H7 (cell line): ENCODE results near the gene SUGCT. TPM values are rescaled to one million over a fixed set of nuclear protein-coding genes. Genes with fewer than 3 reads are reported as not detected.

Experiments
- DNase-seq: peaks from one replicate; pipeline ENCODE4 v3.0.0; 2012
- H3K27me3 ChIP-seq: 2 replicates; pipeline ENCODE4 v1.6.0; 2011; ENCODE audit warnings: mild to moderate bottlenecking, low read length; ENCODE audit not compliant: control insufficient read depth, insufficient read depth
- H3K36me3 ChIP-seq: replicated peaks from 2 replicates; pipeline ENCODE4 v1.5.1; 2011; ENCODE audit warnings: low read length; ENCODE audit not compliant: control insufficient read depth, insufficient read depth
- H3K4me3 ChIP-seq: 2 replicates; pipeline ENCODE4 v1.5.1; 2011; ENCODE audit warnings: low read depth, mild to moderate bottlenecking, control low read depth, low read length, moderate library complexity; ENCODE audit not compliant: insufficient read depth
- total RNA-seq: library from RNA; depleted of rRNA; stranded (reverse); fragments of >200 nt; shearing (Covaris generic); gene quantifications from 2 replicates; pipeline ENCODE4 v1.2.3, GENCODE V29; 2014

Gene SUGCT
- total RNA-seq, 1 experiment from 2014 or later: 4.3 TPM

DNA sequence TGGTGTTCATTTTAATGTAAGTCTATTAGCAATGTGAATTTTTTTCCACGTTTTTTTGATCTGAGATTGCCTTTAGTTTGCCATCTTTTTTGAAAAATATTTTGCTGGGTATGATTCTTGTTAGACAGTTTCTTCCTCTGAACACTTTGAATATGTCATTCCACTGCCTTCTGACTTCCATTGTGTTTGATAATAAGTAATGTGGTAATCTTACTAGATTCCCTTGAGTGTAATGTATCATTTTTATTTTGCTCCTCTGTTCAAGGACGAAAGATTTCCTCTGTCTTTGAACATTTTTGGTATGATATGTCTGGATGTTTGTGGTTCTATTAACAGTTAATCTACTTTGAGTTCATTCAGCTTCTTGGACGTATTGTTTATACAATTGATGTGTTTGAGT lies 371.4 kb downstream of the SUGCT start:
- no peak overlapping the region for H3K4me3 ChIP-seq
- no peaks in the 10 kb centered on the region for H3K27me3 ChIP-seq
- H3K36me3 ChIP-seq: no peaks in the 10 kb centered on the region
- no peak for DNase-seq

DNA sequence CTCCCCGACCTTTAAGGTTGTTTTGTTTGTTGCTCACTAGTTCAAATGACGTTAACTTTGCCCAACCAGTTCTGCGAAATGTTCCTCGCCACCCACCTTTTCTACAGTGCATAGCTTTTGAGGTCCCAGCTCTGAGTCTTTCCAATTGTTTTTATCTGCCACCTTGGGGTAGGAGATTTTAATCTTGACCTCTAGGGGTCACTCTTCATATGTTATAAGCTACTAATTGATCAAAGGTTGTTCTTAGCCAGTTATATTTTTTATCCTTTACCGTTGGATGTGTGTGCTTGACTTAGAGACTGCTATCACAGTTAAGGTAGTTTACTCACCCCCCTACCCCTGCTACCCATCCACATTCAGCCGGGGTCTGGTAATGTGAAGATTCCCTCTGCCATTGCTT lies 372.4 kb downstream of the SUGCT start:
- Histone ChIP-seq H3K4me3 (no peak overlapping the region), H3K36me3 (no peaks in the 10 kb centered on the region), H3K27me3 (no peaks in the 10 kb centered on the region)
- peak; percentile 7 for DNase-seq

DNA sequence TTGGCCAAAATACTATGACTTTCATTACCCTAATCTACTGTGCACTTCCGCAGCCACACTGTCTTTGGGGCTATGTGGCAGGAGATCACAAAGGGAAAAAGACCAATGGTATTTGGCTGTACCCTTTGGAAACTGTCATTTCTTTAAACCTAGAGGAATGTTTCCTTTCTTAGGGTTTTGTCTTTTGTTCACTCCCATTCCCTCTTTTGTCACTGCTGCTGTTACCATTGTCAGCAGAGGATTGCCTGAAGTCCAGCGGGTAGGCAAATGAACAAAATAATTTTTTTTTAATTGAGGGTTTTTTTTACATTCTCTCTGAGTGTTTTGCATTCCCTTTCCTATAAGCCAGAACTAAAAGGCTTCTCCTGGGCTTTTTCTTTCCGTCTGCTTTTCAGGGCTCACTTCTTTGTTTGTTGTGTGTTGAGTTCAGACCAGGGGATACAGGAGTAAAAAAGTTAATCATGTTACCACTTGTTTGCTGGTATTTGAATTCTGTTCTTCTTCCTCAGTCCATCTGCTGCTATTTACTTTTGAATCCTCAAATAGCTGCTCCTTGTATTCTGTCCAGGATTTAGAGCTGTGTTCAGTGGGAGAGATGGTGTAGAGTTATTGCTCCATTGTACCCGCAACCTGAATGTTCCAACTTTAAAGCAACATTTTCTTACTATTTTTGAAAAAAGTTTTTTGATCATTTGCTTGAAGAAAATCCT lies 374.6 kb downstream of the SUGCT start:
- no peak for DNase-seq
- Histone ChIP-seq H3K27me3 (no peaks in the 10 kb centered on the region), H3K4me3 (no peak overlapping the region), H3K36me3 (no peaks in the 10 kb centered on the region)

DNA sequence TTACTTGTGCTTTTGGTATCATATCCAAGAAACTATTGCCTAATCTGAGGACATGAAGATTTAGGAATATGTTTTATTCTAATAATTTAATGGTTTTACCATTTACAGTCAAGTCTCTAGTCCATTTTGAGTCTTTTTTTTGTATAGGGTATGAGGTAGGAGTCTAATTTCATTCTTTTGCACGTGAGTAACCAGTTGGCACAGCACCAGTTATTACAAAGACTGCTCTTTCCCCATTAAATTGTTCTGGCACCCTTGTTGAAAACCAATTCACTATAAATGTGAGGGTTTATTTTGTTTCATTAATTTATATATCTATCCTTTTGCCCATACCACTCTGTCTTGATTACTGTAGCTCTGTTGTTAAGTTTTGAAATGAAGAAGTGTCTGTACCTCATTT lies 381.6 kb downstream of the SUGCT start:
- no peak overlapping the region for H3K4me3 ChIP-seq
- H3K27me3 ChIP-seq: no peaks in the 10 kb centered on the region
- no peak for DNase-seq
- no peaks in the 10 kb centered on the region for H3K36me3 ChIP-seq

DNA sequence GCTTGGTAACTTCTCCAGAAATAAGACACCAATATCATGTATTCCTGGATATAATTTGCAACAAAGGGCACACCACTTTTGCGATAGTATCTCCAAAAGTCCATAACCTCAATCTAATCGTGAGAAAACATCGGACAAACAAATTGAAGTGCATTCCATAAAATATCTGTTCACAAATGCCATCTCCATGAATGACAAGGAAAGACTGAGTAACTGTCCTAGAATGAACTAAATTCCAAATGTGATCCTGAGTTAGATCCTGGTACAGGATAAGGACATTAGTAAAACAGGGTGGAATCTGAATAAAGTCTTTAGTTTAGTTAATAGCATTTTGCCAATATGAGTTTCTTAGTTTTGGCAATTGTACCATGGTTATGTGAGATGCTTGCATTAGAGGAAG lies 384.2 kb downstream of the SUGCT start:
- Histone ChIP-seq H3K27me3 (no peaks in the 10 kb centered on the region), H3K36me3 (no peaks in the 10 kb centered on the region), H3K4me3 (no peak overlapping the region)
- DNase-seq: no peak

DNA sequence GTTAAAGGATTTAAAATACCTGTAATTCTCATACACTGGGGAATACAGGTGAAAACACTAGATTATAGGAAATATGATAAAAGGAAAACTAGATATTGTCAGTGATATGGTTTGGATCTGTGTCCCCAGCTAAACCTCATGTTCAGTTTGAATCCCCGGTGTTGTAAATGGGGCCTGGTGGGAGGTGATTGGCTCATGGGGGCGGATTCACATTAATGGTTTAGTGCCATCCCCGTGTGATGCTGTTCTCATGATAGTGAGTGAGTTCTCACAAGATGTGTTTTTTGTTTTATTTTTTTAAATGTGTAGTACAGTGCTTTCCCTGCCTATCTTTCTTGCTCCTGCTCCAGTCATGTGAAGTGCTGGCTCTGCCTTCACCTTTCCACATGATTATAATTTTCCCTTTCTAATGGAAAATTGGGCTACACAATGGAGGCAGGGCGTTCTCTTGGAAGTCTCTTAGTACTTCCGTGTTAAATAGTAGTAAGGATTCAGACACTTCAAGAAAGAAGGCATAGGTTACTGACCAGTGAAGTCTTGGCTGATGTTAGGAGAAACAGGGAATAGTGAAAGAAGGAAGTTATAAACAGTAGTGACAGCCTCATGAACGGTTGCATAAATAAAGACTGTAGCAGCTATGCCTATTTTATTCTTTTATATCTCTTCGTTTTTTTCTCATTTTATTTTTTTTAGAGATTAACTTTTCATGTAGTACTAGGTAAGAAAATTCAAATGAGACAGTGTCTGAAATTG lies 386.4 kb downstream of the SUGCT start:
- H3K36me3 ChIP-seq: no peaks in the 10 kb centered on the region
- no peak for DNase-seq
- H3K4me3 ChIP-seq: no peak overlapping the region
- no peaks in the 10 kb centered on the region for H3K27me3 ChIP-seq

DNA sequence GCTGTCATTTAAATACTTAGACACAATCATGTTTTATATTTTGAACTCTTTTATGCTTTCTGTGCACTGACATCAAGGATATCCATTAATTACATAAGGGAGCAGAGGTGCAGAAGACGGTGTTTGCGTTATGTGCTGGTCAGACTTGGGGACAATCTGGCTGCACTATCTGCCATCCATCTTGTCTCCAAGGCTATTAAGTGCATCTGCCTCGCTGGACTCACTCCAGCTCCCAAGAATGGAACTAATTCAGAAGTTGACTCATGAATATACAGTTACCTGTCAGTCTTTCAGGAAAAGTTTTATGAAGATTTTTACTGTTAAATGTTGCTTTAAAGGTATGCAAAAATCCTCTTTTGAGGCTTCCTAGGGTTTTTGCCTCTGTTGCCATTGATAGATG lies 391.0 kb downstream of the SUGCT start:
- Histone ChIP-seq H3K4me3 (no peak overlapping the region), H3K36me3 (no peaks in the 10 kb centered on the region), H3K27me3 (no peaks in the 10 kb centered on the region)
- no peak for DNase-seq

DNA sequence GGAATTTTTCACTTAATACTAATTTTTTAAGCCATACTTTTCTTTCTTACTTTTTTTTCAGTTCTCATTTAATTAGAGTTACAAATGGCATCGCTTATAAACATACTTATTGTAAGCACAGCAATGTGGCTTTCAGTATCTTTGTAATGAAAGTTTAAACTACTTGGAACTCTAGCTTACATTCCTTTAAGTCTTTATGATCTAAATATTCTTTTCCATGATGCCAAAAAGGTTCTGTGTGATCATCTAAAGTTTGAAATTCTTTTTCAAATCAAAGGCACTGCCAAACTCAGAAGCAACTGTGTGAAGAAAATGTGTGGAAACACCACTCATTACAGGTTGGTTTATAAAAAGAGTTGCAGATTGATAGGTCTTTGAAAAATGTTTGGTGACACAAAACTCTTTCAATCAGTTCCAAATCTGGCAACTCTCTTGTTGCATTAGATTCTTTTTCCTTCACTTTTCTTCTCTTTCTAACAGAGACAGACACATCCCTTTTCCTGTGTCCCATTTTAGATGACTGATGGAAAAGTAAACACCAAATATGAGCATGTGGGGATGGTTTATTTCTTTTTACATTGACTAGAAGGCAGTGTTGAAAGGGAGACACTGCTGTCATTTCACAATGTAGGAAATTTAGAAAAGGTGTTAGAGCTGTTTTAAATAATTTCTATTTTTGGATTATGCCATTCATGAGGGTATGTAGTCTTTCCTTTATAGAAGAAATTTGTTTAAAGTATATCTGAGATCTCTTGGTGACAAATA lies 392.3 kb downstream of the SUGCT start:
- DNase-seq: no peak
- H3K27me3 ChIP-seq: no peaks in the 10 kb centered on the region
- no peaks in the 10 kb centered on the region for H3K36me3 ChIP-seq
- no peak overlapping the region for H3K4me3 ChIP-seq

DNA sequence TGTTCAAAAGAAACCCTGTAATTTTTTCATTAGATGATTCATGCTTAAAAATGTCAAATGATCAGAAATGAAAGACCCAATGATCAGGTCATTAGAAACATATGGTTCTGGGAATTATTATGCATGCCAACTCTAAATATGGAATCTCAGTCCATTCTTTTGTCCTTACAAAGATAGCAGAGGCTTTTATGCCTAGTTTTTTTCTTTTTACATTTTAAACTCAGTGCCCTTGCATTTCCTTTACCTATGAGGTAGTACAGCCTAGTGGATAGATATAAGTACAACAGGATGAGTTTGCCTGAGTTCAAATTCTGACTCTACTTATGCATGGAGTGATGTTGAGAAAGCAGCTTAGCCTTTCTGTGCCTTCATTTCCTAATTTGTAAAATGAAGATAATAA lies 392.9 kb downstream of the SUGCT start:
- no peak for DNase-seq
- no peak overlapping the region for H3K4me3 ChIP-seq
- H3K27me3 ChIP-seq: no peaks in the 10 kb centered on the region
- H3K36me3 ChIP-seq: no peaks in the 10 kb centered on the region

DNA sequence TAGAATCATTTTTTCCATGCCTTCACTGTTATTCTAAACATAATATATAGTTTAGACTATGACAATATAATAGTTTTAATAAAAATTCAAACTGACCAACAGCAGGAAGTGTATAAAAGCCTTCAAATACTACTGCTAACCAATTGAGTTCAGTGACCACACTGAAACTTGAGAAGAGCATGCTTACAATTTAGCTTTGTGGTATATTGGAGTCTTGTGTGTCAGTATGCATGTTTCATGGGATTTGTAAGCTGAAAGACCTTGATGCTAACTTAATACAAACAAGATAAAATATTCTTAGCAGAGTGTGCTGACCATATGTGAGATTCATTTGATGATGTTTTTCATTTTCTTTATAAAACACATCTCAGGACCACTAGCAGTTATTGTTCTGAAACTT lies 395.5 kb downstream of the SUGCT start:
- Histone ChIP-seq H3K36me3 (no peaks in the 10 kb centered on the region), H3K4me3 (no peak overlapping the region), H3K27me3 (no peaks in the 10 kb centered on the region)
- no peak for DNase-seq

DNA sequence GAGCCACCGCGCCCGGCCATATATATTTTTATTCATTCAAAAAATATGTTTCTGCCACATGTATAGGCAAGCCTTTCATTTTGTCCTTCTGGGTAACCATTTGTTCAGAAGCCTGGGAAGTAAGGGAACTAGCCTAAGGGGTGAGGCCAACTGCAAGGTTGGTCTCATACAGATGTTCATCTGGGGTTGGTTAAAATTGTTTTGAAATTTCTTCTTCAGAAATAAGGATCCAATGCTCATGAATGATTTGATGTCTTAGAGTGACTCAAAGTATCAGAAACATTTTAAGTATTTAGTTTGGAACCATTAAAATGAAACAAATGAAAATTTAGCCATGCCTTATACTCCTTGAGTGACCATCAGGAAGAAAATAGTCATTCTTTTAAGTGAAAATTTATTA lies 397.2 kb downstream of the SUGCT start:
- H3K36me3 ChIP-seq: no peaks in the 10 kb centered on the region
- no peak overlapping the region for H3K4me3 ChIP-seq
- no peak for DNase-seq
- H3K27me3 ChIP-seq: no peaks in the 10 kb centered on the region

DNA sequence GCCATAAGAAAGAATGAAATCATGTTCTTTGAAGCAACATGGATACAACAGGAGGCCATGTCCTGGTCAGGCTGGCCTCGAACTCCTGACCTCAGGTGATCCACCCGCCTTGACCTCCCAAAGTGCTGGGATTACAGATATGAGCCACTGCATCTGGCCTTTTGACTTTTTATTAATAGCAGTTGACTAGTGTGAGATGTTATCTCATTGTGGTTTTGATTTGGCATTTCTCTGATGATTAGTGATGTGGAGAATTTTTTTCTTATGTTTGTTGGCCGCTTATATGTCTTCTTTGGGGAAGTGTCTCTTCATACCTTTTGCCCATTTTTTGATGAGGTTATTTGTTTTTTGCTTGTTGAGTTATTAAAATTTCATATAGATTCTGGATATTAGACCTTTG lies 400.9 kb downstream of the SUGCT start:
- Histone ChIP-seq H3K36me3 (no peaks in the 10 kb centered on the region), H3K4me3 (no peak overlapping the region), H3K27me3 (no peaks in the 10 kb centered on the region)
- DNase-seq: no peak

DNA sequence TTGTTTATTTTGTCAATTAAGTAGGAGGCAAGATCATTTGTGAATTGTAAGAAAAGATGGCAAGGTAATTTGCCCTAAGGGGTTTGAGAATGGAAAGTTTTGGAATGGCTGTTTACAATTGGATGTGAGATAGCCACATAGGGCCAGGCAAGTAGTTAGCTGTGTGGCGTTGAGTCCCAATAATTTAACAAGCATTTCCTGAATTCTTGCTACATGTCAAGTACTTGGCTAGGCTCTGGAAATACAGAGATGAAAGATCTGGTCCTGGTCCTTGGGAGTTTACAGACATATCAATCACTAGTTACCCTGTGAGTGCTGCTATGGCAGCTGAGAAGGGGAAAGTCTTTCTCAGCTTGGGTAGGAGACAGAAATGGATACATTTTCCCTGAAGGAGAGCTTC lies 401.6 kb downstream of the SUGCT start:
- DNase-seq: no peak
- Histone ChIP-seq H3K4me3 (no peak overlapping the region), H3K36me3 (no peaks in the 10 kb centered on the region), H3K27me3 (no peaks in the 10 kb centered on the region)

DNA sequence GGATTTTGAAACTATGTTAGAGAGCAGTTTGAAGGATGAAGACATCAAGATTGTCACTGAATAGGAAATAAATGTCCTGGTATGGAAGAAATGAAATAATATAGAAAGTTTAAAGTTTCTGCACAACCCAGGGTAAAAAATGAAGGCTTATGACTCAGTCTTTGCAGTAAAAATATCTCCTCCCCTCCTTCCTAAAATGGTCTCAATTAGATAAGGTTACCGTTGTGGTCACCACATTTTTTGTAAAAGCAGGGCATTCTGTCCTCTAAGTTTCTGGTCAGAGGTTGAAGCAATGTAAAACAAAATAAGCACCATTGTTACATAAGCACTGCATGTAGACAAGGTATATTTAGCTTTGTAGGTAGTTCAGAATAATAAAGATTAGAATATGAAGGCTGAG lies 403.5 kb downstream of the SUGCT start:
- H3K4me3 ChIP-seq: no peak overlapping the region
- no peaks in the 10 kb centered on the region for H3K27me3 ChIP-seq
- no peak for DNase-seq
- H3K36me3 ChIP-seq: no peaks in the 10 kb centered on the region

DNA sequence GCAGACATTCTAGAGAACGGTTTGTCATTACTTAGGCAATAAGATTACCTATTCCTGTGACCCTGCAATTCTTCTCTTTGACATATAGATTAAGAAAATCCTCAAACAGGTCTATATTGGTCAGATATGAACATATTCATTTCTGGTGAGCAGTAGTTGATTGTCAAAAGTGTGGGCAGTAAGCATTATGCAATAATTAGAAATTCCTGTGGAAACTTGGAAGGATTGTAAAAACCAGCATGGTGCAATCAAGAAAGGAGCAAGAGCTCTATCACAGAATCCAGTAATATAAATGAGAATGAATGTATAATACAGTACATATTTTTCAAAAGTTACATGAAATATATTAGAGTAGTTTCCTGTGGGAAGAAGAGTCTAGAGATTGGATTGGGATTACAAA lies 406.5 kb downstream of the SUGCT start:
- H3K36me3 ChIP-seq: no peaks in the 10 kb centered on the region
- DNase-seq: no peak
- no peak overlapping the region for H3K4me3 ChIP-seq
- H3K27me3 ChIP-seq: no peaks in the 10 kb centered on the region
